Measurements from ENCODE around the gene CCDC7.

CCDC7 gene

GRCh38 chr10:32418572-32418971 lies 27.4 kb upstream of the CCDC7 start:
- DNase-seq (ENCODE audit: low read depth), result no peak

GRCh38 chr10:32419615-32420014 lies 26.3 kb upstream of the CCDC7 start:
- no peak for TF ChIP-seq CTCF (conservative IDR thresholded peaks at IDR 0.05; ENCODE audit: control insufficient read depth, insufficient read depth, low read depth, low read length)
- H3K4me3 ChIP-seq (ENCODE audit: control insufficient read depth, low read depth, low read length), result no peak overlapping the region
- no peak for DNase-seq (ENCODE audit: low read depth)

More at GRCh38 chr10:32418572-32418971, 27.4 kb upstream of the CCDC7 start:
- TF ChIP-seq CTCF (conservative IDR thresholded peaks at IDR 0.05; ENCODE audit: control insufficient read depth, insufficient read depth, low read depth, low read length), result no peak
- H3K4me3 ChIP-seq (ENCODE audit: control insufficient read depth, low read depth, low read length), result no peak overlapping the region

GRCh38 chr10:32426186-32426585 lies 19.8 kb upstream of the CCDC7 start:
- no peak overlapping the region for H3K4me3 ChIP-seq (ENCODE audit: control insufficient read depth, low read depth, low read length)
- TF ChIP-seq CTCF (conservative IDR thresholded peaks at IDR 0.05; ENCODE audit: control insufficient read depth, insufficient read depth, low read depth, low read length), result no peak
- no peak for DNase-seq (ENCODE audit: low read depth)

GRCh38 chr10:32433542-32433941 lies 12.4 kb upstream of the CCDC7 start:
- TF ChIP-seq CTCF (conservative IDR thresholded peaks at IDR 0.05; ENCODE audit: control insufficient read depth, insufficient read depth, low read depth, low read length), result no peak
- no peak for DNase-seq (ENCODE audit: low read depth)

GRCh38 chr10:32436215-32436614 lies 9.7 kb upstream of the CCDC7 start:
- no peak for TF ChIP-seq CTCF (conservative IDR thresholded peaks at IDR 0.05; ENCODE audit: control insufficient read depth, insufficient read depth, low read depth, low read length)

More at GRCh38 chr10:32433542-32433941, 12.4 kb upstream of the CCDC7 start:
- H3K4me3 ChIP-seq (ENCODE audit: control insufficient read depth, low read depth, low read length), result no peak overlapping the region

GRCh38 chr10:32437334-32437733 lies 8.6 kb upstream of the CCDC7 start:
- H3K4me3 ChIP-seq (ENCODE audit: control insufficient read depth, low read depth, low read length), result no peak overlapping the region
- TF ChIP-seq CTCF (conservative IDR thresholded peaks at IDR 0.05; ENCODE audit: control insufficient read depth, insufficient read depth, low read depth, low read length), result no peak
- peak; percentile 9 for DNase-seq (ENCODE audit: low read depth)

More at GRCh38 chr10:32436215-32436614, 9.7 kb upstream of the CCDC7 start:
- no peak overlapping the region for H3K4me3 ChIP-seq (ENCODE audit: control insufficient read depth, low read depth, low read length)
- DNase-seq (ENCODE audit: low read depth), result no peak

- TF ChIP-seq CTCF (conservative IDR thresholded peaks at IDR 0.05; ENCODE audit: control insufficient read depth, insufficient read depth, low read depth, low read length), result no peak
- DNase-seq (ENCODE audit: low read depth), result peak; percentile 3
- H3K4me3 ChIP-seq (ENCODE audit: control insufficient read depth, low read depth, low read length), result no peak overlapping the region
Observed at GRCh38 chr10:32445036-32445435, 904 bp upstream of the CCDC7 start.

Measured in fibroblast of mammary gland (primary cell).